GM19324 (cell line): ENCODE measurements around the gene ARHGAP8.
"Not testable (repeated sequence)": the region's sequence is repeated elsewhere in the genome, so short reads cannot be mapped to it uniquely, and the experiment has no call there.

ENCODE experiments used
- ATAC-seq: cut with Tn5 transposase; IDR thresholded peaks from one replicate; pipeline ENCODE4 v1.9.1; 2021; ENCODE audit warnings: mild to moderate bottlenecking, moderate library complexity; ENCODE audit not compliant: unreplicated experiment, low FRiP score

Gene ARHGAP8

GRCh38 chr22:44847380-44847779, 95.0 kb downstream of the ARHGAP8 start:
- ATAC-seq = no peak

- ATAC-seq = no peak
Observed at GRCh38 chr22:44847892-44848291, 95.5 kb downstream of the ARHGAP8 start.

- ATAC-seq = no peak
Observed at GRCh38 chr22:44848296-44848741, 95.9 kb downstream of the ARHGAP8 start.

- ATAC-seq = no peak
Observed at GRCh38 chr22:44848791-44849420, 96.5 kb downstream of the ARHGAP8 start.

- ATAC-seq = no peak
Observed at GRCh38 chr22:44850946-44851345, 98.6 kb downstream of the ARHGAP8 start.

GRCh38 chr22:44854641-44855040, 102.3 kb downstream of the ARHGAP8 start:
- ATAC-seq = not testable (repeated sequence)

- no peak for ATAC-seq
Observed at GRCh38 chr22:44855855-44856254, 103.5 kb downstream of the ARHGAP8 start.

GRCh38 chr22:44858819-44859218, 106.4 kb downstream of the ARHGAP8 start:
- ATAC-seq = not testable (repeated sequence)

GRCh38 chr22:44859641-44860040, 107.3 kb downstream of the ARHGAP8 start:
- ATAC-seq = no peak

- ATAC-seq = no peak
Observed at GRCh38 chr22:44860311-44860710, 107.9 kb downstream of the ARHGAP8 start.

GRCh38 chr22:44861245-44861644, 108.9 kb downstream of the ARHGAP8 start:
- ATAC-seq = no peak

- ATAC-seq = no peak
Observed at GRCh38 chr22:44862281-44862680, 109.9 kb downstream of the ARHGAP8 start.

- no peak for ATAC-seq
Observed at GRCh38 chr22:44862981-44863860, 110.8 kb downstream of the ARHGAP8 start.

- no peak for ATAC-seq
Observed at GRCh38 chr22:44865193-44866057, 113.0 kb downstream of the ARHGAP8 start.

- ATAC-seq = no peak
Observed at GRCh38 chr22:44869196-44869595, 116.8 kb downstream of the ARHGAP8 start.

GRCh38 chr22:44870021-44870420, 117.6 kb downstream of the ARHGAP8 start:
- ATAC-seq = no peak

- no peak for ATAC-seq
Observed at GRCh38 chr22:44871782-44872181, 119.4 kb downstream of the ARHGAP8 start.

- ATAC-seq = no peak
Observed at GRCh38 chr22:44876921-44877320, 124.5 kb downstream of the ARHGAP8 start.

- ATAC-seq = no peak
Observed at GRCh38 chr22:44878483-44879300, 126.3 kb downstream of the ARHGAP8 start.

- no peak for ATAC-seq
Observed at GRCh38 chr22:44879301-44879680, 126.9 kb downstream of the ARHGAP8 start.
